H1 (cell line): ENCODE data around the gene SLU7. TPM values are rescaled to one million over a fixed set of nuclear protein-coding genes. Genes with fewer than 3 reads are reported as not detected.

Experiments
- CTCF ChIA-PET: fragments of 300-600 bp; sonication (Branson Sonifier 250); formaldehyde crosslinking; loops from one replicate; lab custom pipeline; 2021; ENCODE audit not compliant: partially characterized antibody; lab: Charles Lee
- POLR2A ChIA-PET: fragments of 300-600 bp; sonication (Branson Sonifier 250); formaldehyde crosslinking; loops from one replicate; lab custom pipeline; 2021; ENCODE audit warnings: inconsistent platforms; ENCODE audit not compliant: partially characterized antibody; lab: Charles Lee
- DNase-seq, 2 experiments: peaks; one replicate each; pipeline versions ENCODE4 v3.0.0 to v3.0.0-alpha.2; 2010 to 2022; ENCODE audit warnings: low spot score in 2 of 2, low read depth in 1 of 2, mixed read lengths in 1 of 2
- FAIRE-seq: peaks from 2 replicates; lab custom pipeline; 2011; peaks lifted over from hg19 to GRCh38; lab: Jason Lieb, UNC
- H2AFZ ChIP-seq: 2 replicates; pipeline ENCODE4 v1.8.1; 2012; ENCODE audit warnings: low read length, inconsistent platforms
- H2AK5ac ChIP-seq: 2 replicates; pipeline ENCODE4 v1.6.1; 2013; ENCODE audit warnings: low read depth, low read length
- H2BK120ac ChIP-seq: replicated peaks from 2 replicates; pipeline ENCODE3; 2013; ENCODE audit warnings: low read depth, low read length, inconsistent platforms
- H2BK12ac ChIP-seq: 2 replicates; pipeline ENCODE4 v1.6.1; 2013; ENCODE audit warnings: low read depth, low read length
- H2BK15ac ChIP-seq: 2 replicates; pipeline ENCODE4 v1.6.1; 2013; ENCODE audit warnings: low read length
- H2BK20ac ChIP-seq: 2 replicates; pipeline ENCODE4 v1.6.1; 2013; ENCODE audit warnings: low read length
- H2BK5ac ChIP-seq: 2 replicates; pipeline ENCODE4 v1.6.1; 2013; ENCODE audit warnings: low read depth, low read length
- H3K14ac ChIP-seq: 2 replicates; pipeline ENCODE4 v1.6.1; 2013; ENCODE audit warnings: inconsistent platforms; ENCODE audit not compliant: insufficient read length
- H3K18ac ChIP-seq: 2 replicates; pipeline ENCODE4 v1.6.1; 2013; ENCODE audit warnings: low read length; ENCODE audit errors: extremely low read depth
- H3K23ac ChIP-seq: 2 replicates; pipeline ENCODE4 v1.6.1; 2013; ENCODE audit warnings: inconsistent platforms; ENCODE audit not compliant: insufficient read length
- H3K23me2 ChIP-seq: 2 replicates; pipeline ENCODE4 v1.6.1; 2013; ENCODE audit warnings: low read depth, low read length
- H3K27ac ChIP-seq: 2 replicates; pipeline ENCODE4 v1.6.1; 2011; ENCODE audit warnings: low read depth, low read length, inconsistent platforms
- H3K27me3 ChIP-seq, 4 experiments: replicated peaks in 1 of 4; 1 replicate in 1 of 4; 2 replicates in 3 of 4; pipeline versions ENCODE4 v1.6.1 to v1.8.1; 2011 to 2013; ENCODE audit warnings: low read length in 3 of 4, mild to moderate bottlenecking in 3 of 4, inconsistent platforms in 2 of 4, mixed read lengths in 2 of 4, moderate library complexity in 1 of 4; ENCODE audit not compliant: control insufficient read depth in 3 of 4, insufficient read depth in 3 of 4; ENCODE audit errors: extremely low read depth in 1 of 4
- H3K36me3 ChIP-seq, 4 experiments: 2 replicates each; pipeline versions ENCODE4 v1.6.1 to v1.8.1; 2011 to 2013; ENCODE audit warnings: mild to moderate bottlenecking in 4 of 4, low read length in 3 of 4, moderate library complexity in 2 of 4, control low read depth in 1 of 4, inconsistent platforms in 1 of 4; ENCODE audit not compliant: insufficient read depth in 4 of 4, control insufficient read depth in 2 of 4
- H3K4ac ChIP-seq: replicated peaks from 2 replicates; pipeline ENCODE3; 2013; ENCODE audit warnings: low read length, low read depth, mixed read lengths, inconsistent platforms; ENCODE audit not compliant: insufficient read length
- H3K4me1 ChIP-seq, 4 experiments: replicated peaks in 1 of 4; 1 replicate in 1 of 4; 2 replicates in 3 of 4; pipeline versions ENCODE4 v1.6.1 to v1.8.1; 2011 to 2013; ENCODE audit warnings: low read length in 3 of 4, inconsistent platforms in 2 of 4, mixed read lengths in 1 of 4; ENCODE audit not compliant: insufficient read depth in 4 of 4, control insufficient read depth in 3 of 4
- H3K4me2 ChIP-seq, 2 experiments: 2 replicates each; pipeline versions ENCODE4 v1.6.1 to v1.8.1; 2011 to 2013; ENCODE audit warnings: low read depth in 2 of 2, low read length in 2 of 2, control low read depth in 1 of 2, inconsistent platforms in 1 of 2, mild to moderate bottlenecking in 1 of 2; ENCODE audit not compliant: insufficient read depth in 1 of 2
- H3K4me3 ChIP-seq, 4 experiments: fragments of 200-600, 300-600 bp in 1 of 4; sonication (generic), shearing (Covaris generic), sonication (Bioruptor Twin) in 1 of 4; 2 replicates each; pipeline versions ENCODE4 v1.5.1 to v1.8.1; 2011 to 2016; ENCODE audit warnings: low read length in 4 of 4, low read depth in 3 of 4, control low read depth in 2 of 4, inconsistent platforms in 2 of 4, mild to moderate bottlenecking in 2 of 4, mixed read lengths in 1 of 4, moderate library complexity in 1 of 4; ENCODE audit not compliant: insufficient read depth in 2 of 4; ENCODE audit errors: extremely low read depth in 1 of 4
- H3K56ac ChIP-seq: replicated peaks from 2 replicates; pipeline ENCODE3; 2013; ENCODE audit warnings: low read depth, mild to moderate bottlenecking, mixed read lengths, low read length, inconsistent platforms; ENCODE audit not compliant: insufficient read length
- H3K79me1 ChIP-seq: 2 replicates; pipeline ENCODE4 v1.6.1; 2013; ENCODE audit warnings: low read depth, low read length, control low read depth
- H3K79me2 ChIP-seq, 2 experiments: 2 replicates each; pipeline versions ENCODE4 v1.6.1 to v1.8.1; 2012 to 2013; ENCODE audit warnings: low read length in 2 of 2, mild to moderate bottlenecking in 2 of 2, inconsistent platforms in 1 of 2; ENCODE audit not compliant: insufficient read depth in 2 of 2, control insufficient read depth in 1 of 2
- H3K9ac ChIP-seq, 4 experiments: replicated peaks in 1 of 4; 1 replicate in 1 of 4; 2 replicates in 3 of 4; pipeline versions ENCODE4 v1.6.1 to v1.8.1; 2011 to 2013; ENCODE audit warnings: low read depth in 3 of 4, low read length in 3 of 4, control low read depth in 2 of 4, mild to moderate bottlenecking in 2 of 4, moderate library complexity in 2 of 4, inconsistent platforms in 1 of 4; ENCODE audit errors: extremely low read depth in 1 of 4
- H3K9me3 ChIP-seq, 2 experiments: 2 replicates each; pipeline versions ENCODE4 v1.6.1 to v1.8.1; 2012 to 2013; ENCODE audit warnings: mild to moderate bottlenecking in 2 of 2, moderate library complexity in 2 of 2, control low read depth in 1 of 2, inconsistent platforms in 1 of 2, low read depth in 1 of 2, low read length in 1 of 2, mixed read lengths in 1 of 2; ENCODE audit not compliant: insufficient read depth in 2 of 2
- H4K20me1 ChIP-seq, 2 experiments: replicated peaks in 1 of 2; 2 replicates each; pipeline versions ENCODE3 to v1.8.1; 2011 to 2013; ENCODE audit warnings: inconsistent platforms in 2 of 2, low read length in 2 of 2, mild to moderate bottlenecking in 1 of 2; ENCODE audit not compliant: insufficient read depth in 2 of 2, control insufficient read depth in 1 of 2
- H4K5ac ChIP-seq: 2 replicates; pipeline ENCODE4 v1.6.1; 2013; ENCODE audit warnings: low read length, low read depth, mixed read lengths, inconsistent platforms; ENCODE audit not compliant: insufficient read length
- H4K8ac ChIP-seq: 2 replicates; pipeline ENCODE4 v1.8.0; 2013; ENCODE audit warnings: mild to moderate bottlenecking, moderate library complexity, low read length, inconsistent platforms; ENCODE audit not compliant: insufficient read depth; ENCODE audit errors: extremely low read depth
- H4K91ac ChIP-seq: replicated peaks from 2 replicates; pipeline ENCODE3; 2013; ENCODE audit warnings: low read length, mixed read lengths, inconsistent platforms; ENCODE audit not compliant: insufficient read length
- CBX5 ChIP-seq: fragments of 300-800, 300-1000 bp; sonication (generic); IDR thresholded peaks from 2 replicates; pipeline ENCODE4 v1.7.1; 2016; ENCODE audit warnings: antibody characterized with exemption, low read length, low read depth
- EGR1 ChIP-seq: IDR thresholded peaks from 2 replicates; pipeline ENCODE4 v1.6.1; 2011; ENCODE audit warnings: low read depth, low read length, borderline replicate concordance
- FOSL1 ChIP-seq: IDR thresholded peaks from 2 replicates; pipeline ENCODE4 v1.6.1; 2011; ENCODE audit warnings: mild to moderate bottlenecking, low read depth, low read length, moderate library complexity; ENCODE audit not compliant: insufficient read depth
- GTF2F1 ChIP-seq: IDR thresholded peaks from 2 replicates; pipeline ENCODE4 v1.6.1; 2012; ENCODE audit warnings: low read depth, low read length, improper control_type of control experiment, borderline replicate concordance
- JUN ChIP-seq: IDR thresholded peaks from 2 replicates; pipeline ENCODE4 v1.6.1; 2011; ENCODE audit warnings: low read depth, mild to moderate bottlenecking, improper control_type of control experiment, low read length
- PHF8 ChIP-seq: fragments of 200-600 bp; sonication (generic); conservative IDR thresholded peaks from 2 replicates; pipeline ENCODE4 v1.7.1; 2012; ENCODE audit warnings: low read depth, mild to moderate bottlenecking, inconsistent platforms, low read length, moderate library complexity
- POLR2AphosphoS5 ChIP-seq: IDR thresholded peaks from 2 replicates; pipeline ENCODE4 v1.6.1; 2011; ENCODE audit warnings: low read depth, low read length
- RAD21 ChIP-seq, 2 experiments: IDR thresholded peaks in 1 of 2; conservative IDR thresholded peaks in 1 of 2; 2 replicates each; pipeline ENCODE4 v1.6.1; 2011; ENCODE audit warnings: low read depth in 2 of 2, low read length in 2 of 2, improper control_type of control experiment in 1 of 2, inconsistent platforms in 1 of 2, mild to moderate bottlenecking in 1 of 2, moderate library complexity in 1 of 2
- RFX5 ChIP-seq: IDR thresholded peaks from 2 replicates; pipeline ENCODE4 v1.6.1; 2011; ENCODE audit warnings: low read depth, low read length, improper control_type of control experiment, borderline replicate concordance
- SUZ12 ChIP-seq: fragments of 200-600 bp; sonication (generic); IDR thresholded peaks from 2 replicates; pipeline ENCODE4 v1.6.1; 2012; ENCODE audit warnings: mild to moderate bottlenecking, inconsistent platforms, low read length, moderate library complexity, mixed read lengths
- WGBS, 2 experiments: shearing (Covaris generic) in 1 of 2; methylation state at CpG; one replicate each; pipeline versions ENCODE4 v1.1.6 to v1.1.7; 2013 to 2015; ENCODE audit warnings: low lambda C conversion rate in 2 of 2, mixed read lengths in 2 of 2, inconsistent platforms in 1 of 2, low coverage in 1 of 2, missing lambda C conversion rate in 1 of 2; ENCODE audit not compliant: insufficient replicate concordance in 2 of 2, insufficient coverage in 1 of 2, insufficient read length in 1 of 2; ENCODE audit errors: extremely low coverage in 1 of 2, missing lambda C conversion rate in 1 of 2; 5-methylcytosine and 5-hydroxymethylcytosine counted together
- polyA plus RNA-seq, 7 experiments: library from polyadenylated mRNA; depleted of rRNA in 3 of 7; stranded (reverse) in 5 of 7; unstranded in 2 of 7; fragments of >200 nt in 5 of 7; fragments of 200-250 nt in 2 of 7; gene quantifications; 1 replicate in 5 of 7; 2 replicates in 1 of 7; 4 replicates in 1 of 7; pipeline versions ENCODE4 v1.2.1 to v1.2.3, GENCODE V29; 2011 to 2013; ENCODE audit warnings: missing spikeins in 2 of 7, mixed read lengths in 2 of 7
- total RNA-seq: library from RNA; stranded (reverse); fragmentation: NEBNext Ultra II Directional; extraction: Animal tissue kit (Norgen Biotek cat#: 25700); gene quantifications from 2 replicates; pipeline ENCODE4 v1.2.1, GENCODE V29; 2021
- TF ChIP-seq, protein P1 (sequence below): IDR thresholded peaks from 2 replicates; pipeline ENCODE4 v1.6.1; 2012; ENCODE audit warnings: inconsistent platforms

The SLU7 gene
- total and polyA plus RNA-seq, 2 of the 8 experiments (the other 6 are each of a cell fraction or from before 2014, with no cell fraction given), result 6.0 to 34.1 TPM

DNA sequence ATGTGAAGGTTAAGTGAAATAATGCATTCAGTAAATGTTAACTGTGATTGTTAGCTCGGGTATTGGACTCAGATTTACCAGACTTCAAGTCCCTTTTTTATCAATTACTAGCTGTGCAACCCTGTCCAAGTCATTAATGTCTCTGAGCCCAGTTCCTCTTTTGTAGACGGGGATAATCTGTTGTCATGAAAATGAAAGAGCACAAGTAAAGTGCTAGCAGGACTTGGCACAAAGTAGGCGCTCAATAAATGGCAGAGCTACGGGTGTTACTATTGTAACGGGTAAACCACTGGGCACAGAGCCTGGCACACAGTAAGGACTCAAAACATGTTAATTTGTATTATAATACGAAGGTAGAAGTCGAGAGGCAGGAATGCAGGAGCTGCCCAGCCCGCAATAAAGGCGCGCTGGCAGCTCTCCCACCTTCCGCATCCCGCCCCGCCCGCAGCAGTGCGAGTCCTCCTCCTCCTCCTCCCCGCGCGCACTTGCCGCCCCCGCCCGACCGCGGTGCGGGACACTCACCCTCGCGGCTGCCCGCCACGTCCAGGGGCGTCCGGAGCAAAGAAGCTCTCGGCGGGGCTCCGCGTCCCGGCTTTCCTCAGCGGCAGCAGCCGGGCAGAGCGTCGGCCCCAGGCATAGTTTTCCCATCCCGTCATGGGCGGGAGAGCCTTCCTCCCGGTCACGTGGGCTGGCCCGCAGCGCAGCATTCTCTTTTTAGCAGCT, 48.7 kb downstream of the SLU7 start, which contains the start of gene C1QTNF2:
C1QTNF2 (minus strand) TSS at position 637 of the 723 bp plus-strand sequence. CDS start 15,615 bp downstream, outside the sequence.
- H2BK5ac ChIP-seq, result no peak within 1 kb of the TSS
- no peaks in the 10 kb centered on the region for H4K20me1 ChIP-seq
- H3K56ac ChIP-seq, result no peak within 1 kb of the TSS
- no peak within 1 kb of the TSS for H3K27ac ChIP-seq
- no peak for FAIRE-seq
- peak within 1 kb of the TSS; percentile 3 for H3K4ac ChIP-seq
- H3K9me3 ChIP-seq, result no peaks in the 10 kb centered on the region
- no peaks in the 10 kb centered on the region for H3K79me1 ChIP-seq
- H4K8ac ChIP-seq, result peak within 1 kb of the TSS; percentile 29; the same call in 1 of the 2 replicates
- H3K4me1 ChIP-seq, result peaks cover 3 to 5% (median 4%) of the 10 kb centered on the region in 4 experiments; a peak in 4 of 7 replicates
- peak within 1 kb of the TSS; percentile 29 to 67 (median 46) for H3K4me3 ChIP-seq
- DNase-seq, result peak in 1 of 2 experiments; percentile 74
- peak within 1 kb of the TSS; percentile 89 for H2AFZ ChIP-seq
- H3K9ac ChIP-seq, result peak within 1 kb of the TSS in 2 of 4 experiments; percentile 39; a peak in 3 of 7 replicates
- H3K4me2 ChIP-seq, result peak within 1 kb of the TSS; percentile 65 to 78
- peak within 1 kb of the TSS; percentile 70 for H2BK120ac ChIP-seq
- H4K91ac ChIP-seq, result peak within 1 kb of the TSS; percentile 52
- CTCF ChIA-PET, result interaction anchor here (0.6 to 2.2 kb wide), 15 partner anchors 10 to 340 kb away, joined by 3 to 15 read pairs (median 3); no protein-coding TSS in a partner anchor
- no peak within 1 kb of the TSS for H2BK15ac ChIP-seq
- H4K5ac ChIP-seq, result no peak within 1 kb of the TSS
- peak within 1 kb of the TSS; percentile 54; the same call in 1 of the 2 replicates for H3K18ac ChIP-seq
- H3K23me2 ChIP-seq, result 0 out of 2 replicates have a peak, but pooled peaks cover 4% of the 10 kb centered on the region
- no peak within 1 kb of the TSS for H2BK12ac ChIP-seq
- H3K36me3 ChIP-seq, result no peaks in the 10 kb centered on the region
- H2AK5ac ChIP-seq, result no peak within 1 kb of the TSS
- POLR2A ChIA-PET, result interaction anchor here (1.2 to 1.7 kb wide), 5 partner anchors 9 to 172 kb away, joined by 3 to 8 read pairs (median 3); no protein-coding TSS in a partner anchor
- 11% methylated on average over 25 of the region's 45 CpGs; no CpG with 5 or more reads in 1 of the 2 experiments for WGBS, 2 experiments
- peaks cover 1 to 15% (median 10%) of the 10 kb centered on the region in 4 experiments for H3K27me3 ChIP-seq
- H3K79me2 ChIP-seq, result no peaks in the 10 kb centered on the region
- H3K23ac ChIP-seq, result no peak within 1 kb of the TSS
- peak within 1 kb of the TSS; percentile 25; the same call in 1 of the 2 replicates for H2BK20ac ChIP-seq
- H3K14ac ChIP-seq, result no peak within 1 kb of the TSS
- TF ChIP-seq RAD21 (IDR thresholded peaks at IDR 0.05 in 1 of 2, conservative IDR thresholded peaks at IDR 0.05 in 1 of 2; ENCODE audit: low read depth in 2 of 2, low read length in 2 of 2) (no peak), SUZ12 (no peak; the same call in 1 of the 2 replicates), FOSL1 (no peak), JUN (no peak), RFX5 (no peak), GTF2F1 (no peak), CBX5 (no peak), PHF8 (peak; percentile 28; the same call in 1 of the 2 replicates), POLR2AphosphoS5 (no peak), EGR1 (peak; percentile 58; the same call in 1 of the 2 replicates)
- TF ChIP-seq, protein P1, sequence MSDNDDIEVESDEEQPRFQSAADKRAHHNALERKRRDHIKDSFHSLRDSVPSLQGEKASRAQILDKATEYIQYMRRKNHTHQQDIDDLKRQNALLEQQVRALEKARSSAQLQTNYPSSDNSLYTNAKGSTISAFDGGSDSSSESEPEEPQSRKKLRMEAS, result peak; percentile 94
